NB4 (cell line): ENCODE measurements around the gene CHAD.

ENCODE experiments used
- CTCF ChIP-seq: IDR thresholded peaks from one replicate; pipeline ENCODE4 v1.5.1; 2012; ENCODE audit warnings: low read depth, low read length
- POLR2A ChIP-seq: IDR thresholded peaks from 2 replicates; pipeline ENCODE4 v1.6.1; 2011; ENCODE audit warnings: mild to moderate bottlenecking; ENCODE audit not compliant: insufficient read length; ENCODE audit errors: extremely low read depth

- TF ChIP-seq POLR2A (no peak), CTCF (no peak)
Observed at GRCh38 chr17:50428831-50429424, 39.8 kb downstream of the CHAD start.
